Panc1 (cell line): ENCODE results near the gene DENND1B. TPM values are rescaled to one million over a fixed set of nuclear protein-coding genes. Genes with fewer than 3 reads are reported as not detected.

Experiments used
- ATAC-seq: fragments of 200-7000 bp; cut with Tn5 transposase; 2 replicates; pipeline ENCODE4 v1.9.1; 2020; ENCODE audit warnings: mild to moderate bottlenecking, moderate library complexity
- BruUV-seq: library from RNA; stranded (reverse); fragments of 400-500 nt; replicated peaks from 2 replicates; lab custom pipeline; 2021; lab: Mats Ljungman, UMichigan
- CTCF ChIA-PET: fragments of 300-600 bp; sonication (Branson Sonifier 250); formaldehyde crosslinking; loops from one replicate; lab custom pipeline; 2022; ENCODE audit warnings: antibody characterized with exemption; lab: Charles Lee
- POLR2A ChIA-PET: fragments of 300-600 bp; sonication (Branson Sonifier 250); formaldehyde crosslinking; loops from one replicate; lab custom pipeline; 2022; ENCODE audit warnings: antibody characterized with exemption; lab: Charles Lee
- DNase-seq: peaks from one replicate; pipeline ENCODE4 v3.0.0-alpha.2; 2010; ENCODE audit warnings: low read depth, low spot score
- H3K27ac ChIP-seq: 2 replicates; pipeline ENCODE4 v1.5.1; 2011; ENCODE audit warnings: mild to moderate bottlenecking, low read length, inconsistent platforms
- H3K27me3 ChIP-seq: fragments of 200-500 bp; sonication (Bioruptor generic); 2 replicates; pipeline ENCODE4 v1.6.0; 2014; ENCODE audit warnings: low read length, inconsistent platforms; ENCODE audit not compliant: control insufficient read depth, insufficient read depth
- H3K36me3 ChIP-seq: fragments of 200-500 bp; sonication (Bioruptor generic); 2 replicates; pipeline ENCODE4 v1.5.1; 2014; ENCODE audit warnings: inconsistent platforms, mild to moderate bottlenecking, low read length, moderate library complexity; ENCODE audit not compliant: control insufficient read depth, insufficient read depth
- H3K4me1 ChIP-seq: 2 replicates; pipeline ENCODE4 v1.5.1; 2011; ENCODE audit warnings: inconsistent platforms, mild to moderate bottlenecking, low read length, moderate library complexity; ENCODE audit not compliant: control insufficient read depth, insufficient read depth
- H3K4me3 ChIP-seq, 2 experiments: 2 replicates each; pipeline ENCODE4 v1.5.1; 2011 to 2012; ENCODE audit warnings: low read depth in 2 of 2, low read length in 2 of 2, mild to moderate bottlenecking in 2 of 2, inconsistent platforms in 1 of 2, moderate library complexity in 1 of 2
- H3K9me3 ChIP-seq: fragments of 200-500 bp; sonication (Bioruptor generic); 2 replicates; pipeline ENCODE4 v1.5.1; 2014; ENCODE audit warnings: low read depth, mild to moderate bottlenecking, inconsistent platforms, low read length, moderate library complexity; ENCODE audit not compliant: control insufficient read depth, insufficient read depth
- CTCF ChIP-seq: fragments of 450-650 bp; IDR thresholded peaks from 2 replicates; pipeline ENCODE4 v1.5.1; 2017; ENCODE audit warnings: mild to moderate bottlenecking
- POLR2AphosphoS5 ChIP-seq: IDR thresholded peaks from 2 replicates; pipeline ENCODE4 v1.6.1; 2012; ENCODE audit warnings: mild to moderate bottlenecking, low read depth, low read length, moderate library complexity
- SIN3A ChIP-seq: IDR thresholded peaks from 2 replicates; pipeline ENCODE4 v1.6.1; 2012; ENCODE audit warnings: low read depth, mild to moderate bottlenecking, low read length, moderate library complexity, borderline replicate concordance; ENCODE audit not compliant: insufficient read depth
- TCF7L2 ChIP-seq: IDR thresholded peaks from 2 replicates; pipeline ENCODE4 v1.6.1; 2011; ENCODE audit warnings: mild to moderate bottlenecking, low read depth, low read length, inconsistent platforms
- in situ Hi-C: cut with HindIII; loops from 2 replicates; pipeline ENCODE4 v1.10.0; 2016; ENCODE audit warnings: low sequenced_read_pairs, low pct_unique_long_range_greater_than_20kb
- intact Hi-C: fragments of 100-400 bp; cut with micrococcal nuclease; formaldehyde crosslinking; loops from one replicate; pipeline ENCODE4 v1.10.0; 2022; ENCODE audit not compliant: unreplicated experiment
- total RNA-seq: library from RNA; stranded (reverse); gene quantifications from one replicate; pipeline ENCODE4 v1.2.1, GENCODE V29; 2021; ENCODE audit not compliant: unreplicated experiment
- TF ChIP-seq, protein P1 (sequence below), 2 experiments: IDR thresholded peaks; 2 replicates each; pipeline ENCODE4 v1.6.1; 2011 to 2012; ENCODE audit warnings: low read depth in 2 of 2, control low read depth in 1 of 2, low read length in 1 of 2, mild to moderate bottlenecking in 1 of 2, moderate library complexity in 1 of 2; ENCODE audit not compliant: insufficient read depth in 1 of 2

DENND1B gene
- total RNA-seq, 1 experiment from 2014 or later: 7.7 TPM

- ATAC-seq: no peak
- in situ Hi-C loops (no loop called here), intact Hi-C loops (no loop called here)
- no peak overlapping the region for H3K4me3 ChIP-seq
- H3K4me1 ChIP-seq: no peaks in the 10 kb centered on the region
- no peak for TF ChIP-seq TCF7L2
- TF ChIP-seq, protein P1, sequence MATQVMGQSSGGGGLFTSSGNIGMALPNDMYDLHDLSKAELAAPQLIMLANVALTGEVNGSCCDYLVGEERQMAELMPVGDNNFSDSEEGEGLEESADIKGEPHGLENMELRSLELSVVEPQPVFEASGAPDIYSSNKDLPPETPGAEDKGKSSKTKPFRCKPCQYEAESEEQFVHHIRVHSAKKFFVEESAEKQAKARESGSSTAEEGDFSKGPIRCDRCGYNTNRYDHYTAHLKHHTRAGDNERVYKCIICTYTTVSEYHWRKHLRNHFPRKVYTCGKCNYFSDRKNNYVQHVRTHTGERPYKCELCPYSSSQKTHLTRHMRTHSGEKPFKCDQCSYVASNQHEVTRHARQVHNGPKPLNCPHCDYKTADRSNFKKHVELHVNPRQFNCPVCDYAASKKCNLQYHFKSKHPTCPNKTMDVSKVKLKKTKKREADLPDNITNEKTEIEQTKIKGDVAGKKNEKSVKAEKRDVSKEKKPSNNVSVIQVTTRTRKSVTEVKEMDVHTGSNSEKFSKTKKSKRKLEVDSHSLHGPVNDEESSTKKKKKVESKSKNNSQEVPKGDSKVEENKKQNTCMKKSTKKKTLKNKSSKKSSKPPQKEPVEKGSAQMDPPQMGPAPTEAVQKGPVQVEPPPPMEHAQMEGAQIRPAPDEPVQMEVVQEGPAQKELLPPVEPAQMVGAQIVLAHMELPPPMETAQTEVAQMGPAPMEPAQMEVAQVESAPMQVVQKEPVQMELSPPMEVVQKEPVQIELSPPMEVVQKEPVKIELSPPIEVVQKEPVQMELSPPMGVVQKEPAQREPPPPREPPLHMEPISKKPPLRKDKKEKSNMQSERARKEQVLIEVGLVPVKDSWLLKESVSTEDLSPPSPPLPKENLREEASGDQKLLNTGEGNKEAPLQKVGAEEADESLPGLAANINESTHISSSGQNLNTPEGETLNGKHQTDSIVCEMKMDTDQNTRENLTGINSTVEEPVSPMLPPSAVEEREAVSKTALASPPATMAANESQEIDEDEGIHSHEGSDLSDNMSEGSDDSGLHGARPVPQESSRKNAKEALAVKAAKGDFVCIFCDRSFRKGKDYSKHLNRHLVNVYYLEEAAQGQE (IDR thresholded peaks at IDR 0.05; ENCODE audit: insufficient read depth in 1 of 2, low read depth in 2 of 2, low read length in 1 of 2): no peak
- TF ChIP-seq CTCF: no peak
- no peak for TF ChIP-seq SIN3A
- POLR2A ChIA-PET: no interaction called here
- BruUV-seq: no TSS peak
- DNase-seq: no peak
- H3K36me3 ChIP-seq: no peaks in the 10 kb centered on the region
- H3K27me3 ChIP-seq: no peaks in the 10 kb centered on the region
- no peak overlapping the region for H3K27ac ChIP-seq
- no peaks in the 10 kb centered on the region for H3K9me3 ChIP-seq
- CTCF ChIA-PET: interaction anchor here (0.6 kb wide), 1 partner anchor 17 kb away, joined by 3 read pairs; no protein-coding TSS in a partner anchor
Measured at GRCh38 chr1:197486946-197487345, 288.3 kb downstream of the DENND1B start.

DNA sequence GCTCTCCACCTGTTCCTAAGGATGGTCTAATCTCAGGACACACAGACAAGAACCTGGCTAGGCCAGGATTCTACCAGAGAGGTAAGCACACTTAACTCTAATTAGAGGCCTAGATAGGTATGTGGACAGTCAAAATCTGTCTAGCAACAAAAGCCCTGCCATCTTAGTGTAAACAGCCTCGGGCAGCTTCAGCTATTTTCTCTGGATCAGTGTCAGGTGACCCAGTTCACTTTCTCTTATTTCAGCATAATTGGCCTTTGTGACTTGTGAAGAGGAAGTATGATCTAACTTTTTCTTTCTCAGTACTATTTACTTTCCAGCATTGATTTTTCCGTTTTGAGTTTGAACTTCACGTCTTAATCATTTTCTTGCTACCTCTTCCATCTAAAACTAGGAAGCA is 289.5 kb downstream of the DENND1B start:
- POLR2A ChIA-PET: no interaction called here
- in situ Hi-C loops (no loop called here), intact Hi-C loops (no loop called here)
- H3K4me1 ChIP-seq: no peaks in the 10 kb centered on the region
- no TSS peak for BruUV-seq
- no peaks in the 10 kb centered on the region for H3K36me3 ChIP-seq
- no peak overlapping the region for H3K27ac ChIP-seq
- no peaks in the 10 kb centered on the region for H3K9me3 ChIP-seq
- no peaks in the 10 kb centered on the region for H3K27me3 ChIP-seq
- no peak overlapping the region for H3K4me3 ChIP-seq
- DNase-seq (no peak), ATAC-seq (no peak)
- CTCF ChIA-PET: no interaction called here
- TF ChIP-seq POLR2AphosphoS5 (no peak), CTCF (no peak), TCF7L2 (no peak), SIN3A (no peak)
- TF ChIP-seq, protein P1 (IDR thresholded peaks at IDR 0.05; ENCODE audit: insufficient read depth in 1 of 2, low read depth in 2 of 2, low read length in 1 of 2): no peak
